GM18499 (cell line): ENCODE data around the gene RAD52.

ENCODE experiments used
- ATAC-seq: cut with Tn5 transposase; IDR thresholded peaks from one replicate; pipeline ENCODE4 v1.9.1; 2021; ENCODE audit warnings: moderate number of reproducible peaks; ENCODE audit not compliant: insufficient read depth, unreplicated experiment

RAD52 gene

GRCh38 chr12:884746-885414, 64.6 kb downstream of the RAD52 start:
- no peak for ATAC-seq

GRCh38 chr12:880656-881055, 68.8 kb downstream of the RAD52 start:
- no peak for ATAC-seq

- no peak for ATAC-seq
These were observed 69.9 kb downstream of the RAD52 start for GRCh38 chr12:879641-880040.

GRCh38 chr12:873954-874353, 75.5 kb downstream of the RAD52 start:
- ATAC-seq = no peak

GRCh38 chr12:870378-870777, 79.1 kb downstream of the RAD52 start:
- no peak for ATAC-seq

- no peak for ATAC-seq
These were observed 80.8 kb downstream of the RAD52 start for GRCh38 chr12:868722-869121.

GRCh38 chr12:867905-868304, 81.6 kb downstream of the RAD52 start:
- ATAC-seq = no peak

- no peak for ATAC-seq
These were observed 83.9 kb downstream of the RAD52 start for GRCh38 chr12:865614-866013.

GRCh38 chr12:863285-863684, 86.2 kb downstream of the RAD52 start:
- no peak for ATAC-seq

GRCh38 chr12:862303-862911, 87.1 kb downstream of the RAD52 start:
- ATAC-seq = no peak
